Tibial artery (tissue), 4 donors: ENCODE results near the gene SLAMF6.

ENCODE experiments used
- DNase-seq, 2 donors: peaks; one replicate each; pipeline ENCODE4 v3.0.0-alpha.2; 2019
- H3K27ac ChIP-seq, 2 donors: fragments of 200-600 bp; sonication (generic) in 1 of 2; 1 replicate in 1 of 2; 2 replicates in 1 of 2; pipeline ENCODE4 v1.5.1; 2018 to 2019; ENCODE audit warnings: mild to moderate bottlenecking in 1 of 2
- H3K27me3 ChIP-seq, 2 donors: fragments of 200-600 bp; sonication (generic) in 1 of 2; one replicate each; pipeline versions ENCODE4 v1.5.1 to v1.6.0; 2016 to 2019
- H3K36me3 ChIP-seq, 3 donors: fragments of 200-600 bp; sonication (generic) in 2 of 3; one replicate each; pipeline ENCODE4 v1.5.1; 2016 to 2019; ENCODE audit warnings: mild to moderate bottlenecking in 2 of 3
- H3K4me1 ChIP-seq, 4 donors: fragments of 200-600 bp; sonication (generic) in 2 of 4; 1 replicate in 3 of 4; 2 replicates in 1 of 4; pipeline ENCODE4 v1.5.1; 2016 to 2019
- H3K4me3 ChIP-seq, 2 donors: fragments of 200-600 bp; sonication (generic) in 1 of 2; 1 replicate in 1 of 2; 2 replicates in 1 of 2; pipeline ENCODE4 v1.5.1; 2018 to 2019; ENCODE audit warnings: mild to moderate bottlenecking in 2 of 2
- H3K9me3 ChIP-seq, 3 donors: fragments of 200-600 bp; sonication (generic) in 1 of 3; one replicate each; pipeline ENCODE4 v1.5.1; 2016 to 2019
- intact Hi-C: fragments of 100-400 bp; cut with DNase I; formaldehyde crosslinking; loops from one replicate; pipeline ENCODE4 v1.15.0; 2023; ENCODE audit warnings: low total_unique reads
- TF ChIP-seq, protein P1 (sequence below), 2 experiments: fragments of 200-600 bp in 1 of 2; fragments of 450-650 bp in 1 of 2; IDR thresholded peaks; one replicate each; pipeline ENCODE4 v1.5.1; 2017 to 2019; ENCODE audit warnings: antibody characterized with exemption in 2 of 2, mild to moderate bottlenecking in 1 of 2, moderate library complexity in 1 of 2

SLAMF6 gene

DNA sequence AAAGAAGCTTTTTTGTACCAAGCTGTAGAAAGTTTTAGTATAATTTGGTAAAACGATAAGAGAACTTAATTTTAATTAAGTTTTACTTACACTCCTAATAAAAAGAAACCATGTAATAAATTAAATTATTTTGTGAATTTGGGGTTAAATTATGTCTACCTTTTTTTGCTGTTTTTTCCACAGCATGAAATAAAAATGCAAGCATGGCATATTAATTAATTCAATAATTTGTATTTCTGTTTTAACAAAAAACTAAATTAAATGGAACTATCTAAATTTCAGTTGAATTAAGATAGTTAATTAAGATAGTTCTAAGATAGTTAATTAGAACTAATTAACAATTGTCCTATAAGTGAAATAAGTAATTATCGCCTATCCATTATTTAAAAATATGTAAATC, 83.3 kb downstream of the SLAMF6 start:
- no peaks in the 10 kb centered on the region for H3K36me3 ChIP-seq
- no peaks in the 10 kb centered on the region for H3K27me3 ChIP-seq
- intact Hi-C loops: no loop called here
- H3K27ac ChIP-seq: no peak overlapping the region
- TF ChIP-seq, protein P1, sequence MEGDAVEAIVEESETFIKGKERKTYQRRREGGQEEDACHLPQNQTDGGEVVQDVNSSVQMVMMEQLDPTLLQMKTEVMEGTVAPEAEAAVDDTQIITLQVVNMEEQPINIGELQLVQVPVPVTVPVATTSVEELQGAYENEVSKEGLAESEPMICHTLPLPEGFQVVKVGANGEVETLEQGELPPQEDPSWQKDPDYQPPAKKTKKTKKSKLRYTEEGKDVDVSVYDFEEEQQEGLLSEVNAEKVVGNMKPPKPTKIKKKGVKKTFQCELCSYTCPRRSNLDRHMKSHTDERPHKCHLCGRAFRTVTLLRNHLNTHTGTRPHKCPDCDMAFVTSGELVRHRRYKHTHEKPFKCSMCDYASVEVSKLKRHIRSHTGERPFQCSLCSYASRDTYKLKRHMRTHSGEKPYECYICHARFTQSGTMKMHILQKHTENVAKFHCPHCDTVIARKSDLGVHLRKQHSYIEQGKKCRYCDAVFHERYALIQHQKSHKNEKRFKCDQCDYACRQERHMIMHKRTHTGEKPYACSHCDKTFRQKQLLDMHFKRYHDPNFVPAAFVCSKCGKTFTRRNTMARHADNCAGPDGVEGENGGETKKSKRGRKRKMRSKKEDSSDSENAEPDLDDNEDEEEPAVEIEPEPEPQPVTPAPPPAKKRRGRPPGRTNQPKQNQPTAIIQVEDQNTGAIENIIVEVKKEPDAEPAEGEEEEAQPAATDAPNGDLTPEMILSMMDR (IDR thresholded peaks at IDR 0.05): no peak
- no peak overlapping the region for H3K4me3 ChIP-seq
- no peak for DNase-seq
- H3K9me3 ChIP-seq: no peaks in the 10 kb centered on the region
- no peaks in the 10 kb centered on the region for H3K4me1 ChIP-seq

DNA sequence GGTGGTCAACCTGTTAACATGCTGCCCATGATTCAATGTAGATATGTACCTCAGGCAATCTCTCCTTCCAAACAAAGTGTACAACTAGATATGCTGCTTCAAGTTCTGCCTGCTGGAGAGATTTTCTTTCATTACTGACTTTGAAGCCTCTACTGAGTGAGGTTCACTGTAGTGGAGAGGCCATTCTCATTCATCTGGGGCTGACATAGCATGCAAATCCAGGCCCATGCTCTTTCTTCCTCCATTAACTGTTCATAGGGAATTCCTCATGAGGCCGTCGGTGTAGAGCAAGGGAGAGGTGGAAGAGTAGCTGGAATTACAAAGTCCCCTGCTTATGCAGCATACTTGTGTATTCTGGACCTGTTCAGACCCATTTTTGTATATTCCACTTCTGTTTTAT, 84.1 kb downstream of the SLAMF6 start:
- Histone ChIP-seq H3K27me3 (no peaks in the 10 kb centered on the region), H3K4me3 (no peak overlapping the region), H3K9me3 (no peaks in the 10 kb centered on the region), H3K27ac (no peak overlapping the region), H3K36me3 (no peaks in the 10 kb centered on the region), H3K4me1 (no peaks in the 10 kb centered on the region)
- TF ChIP-seq, protein P1 (IDR thresholded peaks at IDR 0.05): no peak
- no peak for DNase-seq
- intact Hi-C loops: no loop called here

DNA sequence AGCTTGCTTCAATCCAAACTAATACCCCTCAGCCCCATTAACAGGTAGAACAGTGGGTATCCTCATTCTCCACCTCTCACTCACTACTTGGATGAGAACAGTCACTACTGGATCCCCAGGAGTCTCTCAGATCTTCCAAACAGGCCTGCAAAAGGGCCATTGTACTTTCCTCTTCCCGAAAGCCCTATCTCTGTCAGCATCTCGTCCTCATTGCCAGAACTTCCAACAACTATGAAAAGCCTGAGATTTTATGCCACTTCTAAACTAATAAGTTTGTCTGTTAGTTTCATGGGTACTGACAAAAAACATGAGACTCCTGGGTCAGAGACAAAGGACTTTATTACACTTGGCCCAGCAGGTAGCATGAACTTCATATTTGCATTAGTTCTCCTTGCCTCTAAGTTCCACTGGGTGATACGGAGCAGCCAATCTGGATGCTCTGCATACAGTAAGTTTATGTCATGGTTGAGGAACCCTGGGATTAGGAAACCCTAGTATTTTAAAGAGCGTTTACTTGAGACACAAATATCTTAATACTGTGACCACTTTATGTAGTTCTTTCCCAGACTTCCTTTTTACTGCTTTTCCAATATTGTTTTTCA, 84.6 kb downstream of the SLAMF6 start:
- Histone ChIP-seq H3K27ac (no peak overlapping the region), H3K9me3 (no peaks in the 10 kb centered on the region), H3K4me1 (no peaks in the 10 kb centered on the region), H3K27me3 (no peaks in the 10 kb centered on the region), H3K36me3 (no peaks in the 10 kb centered on the region), H3K4me3 (no peak overlapping the region)
- DNase-seq: no peak
- intact Hi-C loops: no loop called here
- TF ChIP-seq, protein P1 (IDR thresholded peaks at IDR 0.05): no peak

GRCh38 chr1:160437432-160438316, 85.4 kb downstream of the SLAMF6 start:
- Histone ChIP-seq H3K9me3 (no peaks in the 10 kb centered on the region), H3K4me1 (no peaks in the 10 kb centered on the region), H3K27me3 (no peaks in the 10 kb centered on the region), H3K4me3 (no peak overlapping the region), H3K36me3 (no peaks in the 10 kb centered on the region), H3K27ac (no peak overlapping the region)
- no peak for DNase-seq
- TF ChIP-seq, protein P1 (IDR thresholded peaks at IDR 0.05): no peak
- intact Hi-C loops: no loop called here

DNA sequence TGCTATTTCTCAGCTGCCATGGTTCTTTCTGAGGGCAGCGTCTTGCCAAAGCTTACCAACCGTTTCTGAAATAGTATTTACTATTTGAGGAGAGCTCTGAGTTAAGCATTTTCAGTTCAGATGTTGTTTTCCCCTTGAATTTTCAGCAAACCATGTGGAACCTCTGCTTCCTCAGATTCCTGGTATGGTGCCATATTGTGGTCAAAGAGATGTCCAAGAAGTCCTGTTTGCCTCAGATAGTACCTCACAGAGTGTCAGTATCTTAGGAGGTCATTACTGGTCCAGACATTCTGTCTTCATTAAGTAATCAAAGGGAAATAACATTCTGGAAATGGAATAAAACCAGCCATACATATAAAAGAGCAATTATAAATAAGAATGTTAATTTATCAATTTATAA, 86.1 kb downstream of the SLAMF6 start:
- H3K9me3 ChIP-seq: no peaks in the 10 kb centered on the region
- H3K36me3 ChIP-seq: no peaks in the 10 kb centered on the region
- DNase-seq: no peak
- intact Hi-C loops: no loop called here
- no peak overlapping the region for H3K4me3 ChIP-seq
- peaks cover 0 to 3% of the 10 kb centered on the region in 2 donors for H3K27me3 ChIP-seq
- TF ChIP-seq, protein P1 (IDR thresholded peaks at IDR 0.05): no peak
- H3K4me1 ChIP-seq: no peaks in the 10 kb centered on the region
- H3K27ac ChIP-seq: no peak overlapping the region
